PC-9 (cell line): ENCODE data around the gene EYS. TPM values are rescaled to one million over a fixed set of nuclear protein-coding genes. Genes with fewer than 3 reads are reported as not detected.

Source experiments
- BruUV-seq: library from RNA; stranded (reverse); fragments of 400-500 nt; replicated peaks from 2 replicates; lab custom pipeline; 2021; lab: Mats Ljungman, UMichigan
- CTCF ChIA-PET: fragments of 300-600 bp; sonication (Branson Sonifier 250); formaldehyde crosslinking; loops from one replicate; lab custom pipeline; 2022; ENCODE audit warnings: antibody characterized with exemption; lab: Charles Lee
- POLR2A ChIA-PET: fragments of 300-600 bp; sonication (Branson Sonifier 250); formaldehyde crosslinking; loops from one replicate; lab custom pipeline; 2022; ENCODE audit warnings: antibody characterized with exemption; ENCODE audit not compliant: unreplicated experiment; lab: Charles Lee
- DNase-seq, 2 experiments: peaks; one replicate each; pipeline versions ENCODE4 v3.0.0 to v3.0.0-alpha.2; 2015 to 2022; ENCODE audit warnings: mixed read lengths in 1 of 2
- H2AFZ ChIP-seq: fragments of 200-600 bp; sonication (generic); 2 replicates; pipeline ENCODE4 v1.8.1; 2017; ENCODE audit warnings: antibody characterized with exemption
- H3F3A ChIP-seq: fragments of 200-600 bp; sonication (generic); 2 replicates; pipeline ENCODE4 v1.8.1; 2017; ENCODE audit warnings: antibody characterized with exemption, mild to moderate bottlenecking, low read depth; ENCODE audit not compliant: insufficient read depth
- H3K27ac ChIP-seq: fragments of 200-600 bp; sonication (generic); 2 replicates; pipeline ENCODE4 v1.6.1; 2016; ENCODE audit warnings: mixed run types
- H3K27me3 ChIP-seq: fragments of 200-600 bp; sonication (generic); 2 replicates; pipeline ENCODE4 v1.6.1; 2016; ENCODE audit warnings: low read depth, mixed run types; ENCODE audit not compliant: insufficient read depth
- H3K36me3 ChIP-seq: fragments of 200-600 bp; sonication (generic); 2 replicates; pipeline ENCODE4 v1.6.1; 2016; ENCODE audit warnings: low read depth, mixed run types
- H3K4me1 ChIP-seq: fragments of 200-600 bp; sonication (generic); replicated peaks from 2 replicates; pipeline ENCODE4 v1.6.1; 2016; ENCODE audit warnings: mixed run types; ENCODE audit not compliant: insufficient read depth
- H3K4me2 ChIP-seq: fragments of 200-600 bp; sonication (generic); 2 replicates; pipeline ENCODE4 v1.6.1; 2017; ENCODE audit warnings: mixed run types
- H3K4me3 ChIP-seq: fragments of 200-600 bp; sonication (generic); 2 replicates; pipeline ENCODE4 v1.6.1; 2016; ENCODE audit warnings: mixed run types
- H3K79me2 ChIP-seq: fragments of 200-600 bp; sonication (generic); 2 replicates; pipeline ENCODE4 v1.6.1; 2017; ENCODE audit warnings: low read depth, mixed run types
- H3K9me2 ChIP-seq: fragments of 200-600 bp; sonication (generic); 2 replicates; pipeline ENCODE4 v1.8.1; 2017; ENCODE audit warnings: mild to moderate bottlenecking; ENCODE audit not compliant: insufficient read depth
- H3K9me3 ChIP-seq: fragments of 200-600 bp; sonication (generic); 2 replicates; pipeline ENCODE4 v1.8.1; 2016; ENCODE audit warnings: low read depth; ENCODE audit not compliant: insufficient read depth
- H4K20me1 ChIP-seq: fragments of 200-600 bp; sonication (generic); 2 replicates; pipeline ENCODE4 v1.8.1; 2017; ENCODE audit not compliant: insufficient read depth
- CTCF ChIP-seq: fragments of 200-600 bp; sonication (generic); conservative IDR thresholded peaks from 2 replicates; pipeline ENCODE4 v1.6.1; 2017; ENCODE audit warnings: mixed run types, antibody characterized with exemption, mild to moderate bottlenecking, moderate library complexity
- EZH2 ChIP-seq: fragments of 200-600 bp; sonication (generic); IDR thresholded peaks from 2 replicates; pipeline ENCODE4 v1.8.0; 2017; ENCODE audit warnings: antibody characterized with exemption, low read depth
- intact Hi-C: fragments of 100-400 bp; cut with micrococcal nuclease; formaldehyde crosslinking; loops from one replicate; pipeline ENCODE4 v1.10.0; 2022; ENCODE audit not compliant: unreplicated experiment
- total RNA-seq: library from RNA; stranded (reverse); gene quantifications from 2 replicates; pipeline ENCODE4 v1.2.3, GENCODE V29; 2021

Gene EYS
- total RNA-seq, 1 experiment from 2014 or later, result not detected

DNA sequence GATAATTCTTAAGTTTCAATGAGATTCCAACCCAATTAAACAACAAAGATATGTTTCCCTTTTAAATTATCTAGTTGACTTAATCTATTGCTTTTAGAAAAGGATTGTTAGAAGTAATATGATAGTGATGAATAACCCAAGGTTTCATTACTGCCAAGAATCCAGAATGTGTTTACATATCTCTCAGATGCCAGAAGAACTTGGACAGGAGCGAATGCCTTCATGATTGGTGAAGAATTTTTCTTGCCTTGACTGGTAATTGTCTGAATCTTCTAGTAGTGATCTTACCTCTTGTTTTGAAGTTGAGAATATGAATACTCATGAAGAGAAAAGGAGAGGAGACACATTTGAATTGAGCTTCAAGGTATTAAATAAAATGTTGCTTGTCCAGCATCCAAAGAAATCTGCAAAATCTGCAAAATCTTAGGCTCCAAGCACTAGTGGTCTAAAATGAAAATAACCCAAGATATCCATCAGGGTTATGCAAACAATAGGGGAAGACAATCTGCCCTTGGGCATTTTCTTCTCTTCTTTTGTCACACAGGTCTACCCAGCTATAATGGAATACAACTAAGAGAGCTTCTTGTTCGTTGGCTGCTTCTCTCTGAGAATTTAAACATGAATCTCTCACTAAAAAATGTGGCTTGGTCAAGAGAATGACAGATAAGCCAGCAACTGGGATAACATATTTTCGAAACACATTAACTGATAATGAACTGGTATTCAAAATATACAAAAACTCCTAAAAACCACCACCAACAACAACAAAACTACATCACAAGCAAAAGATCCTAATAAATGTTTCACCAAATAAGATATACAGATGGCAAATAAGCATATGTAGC lies 928.9 kb downstream of the EYS start:
- H3K9me3 ChIP-seq, result no peaks in the 10 kb centered on the region

DNA sequence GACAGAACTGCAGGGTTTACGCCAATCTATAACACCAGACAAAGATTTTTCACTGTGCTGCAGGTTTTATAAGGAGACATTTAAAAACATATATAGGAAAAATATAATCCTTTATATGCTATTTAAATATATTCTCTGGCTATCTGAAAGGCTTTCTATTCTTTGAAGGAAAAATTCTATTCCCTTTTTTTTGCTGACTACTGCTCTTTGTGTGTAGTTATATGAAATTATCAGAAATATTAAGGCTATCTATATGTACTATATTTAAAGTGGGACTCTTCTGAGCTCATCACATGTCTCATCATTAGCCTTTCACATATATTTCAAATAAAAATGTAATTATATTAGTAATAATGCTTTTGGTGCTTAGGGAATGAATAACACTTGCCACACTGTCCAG lies 930.7 kb downstream of the EYS start:
- no peaks in the 10 kb centered on the region for H3K79me2 ChIP-seq
- no peaks in the 10 kb centered on the region for H3K9me2 ChIP-seq
- ChIA-PET CTCF (no interaction called here), POLR2A (no interaction called here)
- no TSS peak for BruUV-seq
- H4K20me1 ChIP-seq, result no peaks in the 10 kb centered on the region
- TF ChIP-seq EZH2 (no peak), CTCF (no peak)
- no peak overlapping the region for H3K4me3 ChIP-seq
- H2AFZ ChIP-seq, result no peak overlapping the region
- no peaks in the 10 kb centered on the region for H3K36me3 ChIP-seq
- H3K27ac ChIP-seq, result no peak overlapping the region
- no peaks in the 10 kb centered on the region for H3K27me3 ChIP-seq
- no peak for DNase-seq
- H3F3A ChIP-seq, result no peaks in the 10 kb centered on the region
- H3K9me3 ChIP-seq, result no peaks in the 10 kb centered on the region
- no peaks in the 10 kb centered on the region for H3K4me1 ChIP-seq
- H3K4me2 ChIP-seq, result no peak overlapping the region
- intact Hi-C loops, result no loop called here

More for the DNA sequence above, 928.9 kb downstream of the EYS start:
- no peak for DNase-seq
- H3K4me3 ChIP-seq, result no peak overlapping the region
- no peaks in the 10 kb centered on the region for H3K9me2 ChIP-seq
- intact Hi-C loops, result no loop called here
- no peaks in the 10 kb centered on the region for H3K79me2 ChIP-seq
- BruUV-seq, result no TSS peak
- no peak overlapping the region for H2AFZ ChIP-seq
- H3K36me3 ChIP-seq, result no peaks in the 10 kb centered on the region
- H3F3A ChIP-seq, result no peaks in the 10 kb centered on the region
- TF ChIP-seq CTCF (no peak), EZH2 (no peak)
- no peak overlapping the region for H3K4me2 ChIP-seq
- no peak overlapping the region for H3K27ac ChIP-seq
- H3K4me1 ChIP-seq, result no peaks in the 10 kb centered on the region
- CTCF ChIA-PET, result no interaction called here
- POLR2A ChIA-PET, result no interaction called here
- no peaks in the 10 kb centered on the region for H4K20me1 ChIP-seq
- H3K27me3 ChIP-seq, result no peaks in the 10 kb centered on the region

DNA sequence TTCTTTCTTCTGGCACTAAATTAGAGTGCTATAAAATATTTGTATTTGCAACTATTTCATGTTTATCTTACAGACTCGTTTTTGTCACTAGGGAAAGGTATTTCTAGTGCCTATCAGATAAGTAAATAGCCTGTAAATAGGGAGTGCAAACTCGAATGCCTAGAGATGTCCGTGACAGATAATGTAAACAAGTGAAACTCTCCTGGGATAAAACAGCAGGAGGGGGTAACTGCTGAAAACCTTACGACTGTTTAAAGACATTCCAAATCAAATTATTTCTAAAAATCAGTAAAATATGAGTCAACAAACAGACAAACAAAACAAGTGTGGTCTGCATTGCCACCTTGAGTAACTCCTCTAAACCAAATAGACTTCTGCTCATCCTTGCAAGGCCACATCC lies 932.1 kb downstream of the EYS start:
- H3K9me3 ChIP-seq, result no peaks in the 10 kb centered on the region
- H3K4me2 ChIP-seq, result no peak overlapping the region
- ChIA-PET CTCF (no interaction called here), POLR2A (no interaction called here)
- no peaks in the 10 kb centered on the region for H3F3A ChIP-seq
- no peak for TF ChIP-seq CTCF
- no peak for TF ChIP-seq EZH2
- no peaks in the 10 kb centered on the region for H3K27me3 ChIP-seq
- BruUV-seq, result no TSS peak
- H3K27ac ChIP-seq, result no peak overlapping the region
- no peaks in the 10 kb centered on the region for H3K9me2 ChIP-seq
- no peaks in the 10 kb centered on the region for H3K36me3 ChIP-seq
- intact Hi-C loops, result no loop called here
- no peak overlapping the region for H3K4me3 ChIP-seq
- DNase-seq, result no peak
- no peak overlapping the region for H2AFZ ChIP-seq
- no peaks in the 10 kb centered on the region for H3K79me2 ChIP-seq
- no peaks in the 10 kb centered on the region for H4K20me1 ChIP-seq
- H3K4me1 ChIP-seq, result no peaks in the 10 kb centered on the region
